H9 (cell line): Measurements from ENCODE around the gene CNGB1. TPM values are rescaled to one million over a fixed set of nuclear protein-coding genes. Genes with fewer than 3 reads are reported as not detected.

Experiments used
- DNase-seq: peaks from one replicate; pipeline ENCODE4 v3.0.0-alpha.2; 2017
- H2AFZ ChIP-seq: one replicate; pipeline ENCODE4 v1.6.1; 2013; ENCODE audit warnings: mild to moderate bottlenecking, low read length, control low read depth, moderate library complexity
- H2AK5ac ChIP-seq: 2 replicates; pipeline ENCODE4 v1.6.1; 2013; ENCODE audit warnings: low read length, control low read depth, mixed read lengths; ENCODE audit not compliant: insufficient read length
- H2BK120ac ChIP-seq: one replicate; pipeline ENCODE4 v1.6.1; 2013; ENCODE audit warnings: low read depth, mild to moderate bottlenecking, low read length, control low read depth, inconsistent platforms; ENCODE audit not compliant: poor library complexity, severe bottlenecking
- H2BK12ac ChIP-seq: 2 replicates; pipeline ENCODE4 v1.6.1; 2013; ENCODE audit warnings: low read length, control low read depth, mixed read lengths, low read depth; ENCODE audit not compliant: insufficient read length
- H2BK15ac ChIP-seq: 2 replicates; pipeline ENCODE4 v1.6.1; 2013; ENCODE audit warnings: low read depth, low read length, control low read depth
- H2BK20ac ChIP-seq: one replicate; pipeline ENCODE4 v1.6.1; 2013; ENCODE audit warnings: low read depth, mild to moderate bottlenecking, low read length, control low read depth, inconsistent platforms; ENCODE audit not compliant: poor library complexity, severe bottlenecking
- H2BK5ac ChIP-seq: 2 replicates; pipeline ENCODE4 v1.6.1; 2013; ENCODE audit warnings: low read length, control low read depth, mixed read lengths; ENCODE audit not compliant: insufficient read length
- H3K14ac ChIP-seq: 2 replicates; pipeline ENCODE4 v1.6.1; 2013; ENCODE audit warnings: low read length, control low read depth; ENCODE audit not compliant: insufficient read depth
- H3K18ac ChIP-seq: 2 replicates; pipeline ENCODE4 v1.6.1; 2013; ENCODE audit warnings: low read depth, mild to moderate bottlenecking, mixed read lengths, low read length, control low read depth; ENCODE audit not compliant: insufficient read length
- H3K23ac ChIP-seq: 2 replicates; pipeline ENCODE4 v1.6.1; 2013; ENCODE audit warnings: low read length, control low read depth, mixed read lengths, low read depth; ENCODE audit not compliant: insufficient read length
- H3K23me2 ChIP-seq: 2 replicates; pipeline ENCODE4 v1.6.1; 2013; ENCODE audit warnings: low read depth, mild to moderate bottlenecking, mixed read lengths, low read length, control low read depth; ENCODE audit not compliant: insufficient read length, poor library complexity, severe bottlenecking
- H3K27ac ChIP-seq: 2 replicates; pipeline ENCODE4 v1.5.1; 2013; ENCODE audit warnings: low read length, control low read depth, mixed read lengths, low read depth; ENCODE audit not compliant: insufficient read length
- H3K27me3 ChIP-seq: 2 replicates; pipeline ENCODE4 v1.6.1; 2013; ENCODE audit warnings: low read length, control low read depth, inconsistent platforms; ENCODE audit not compliant: insufficient read depth
- H3K4ac ChIP-seq: 2 replicates; pipeline ENCODE4 v1.6.1; 2013; ENCODE audit warnings: low read depth, mild to moderate bottlenecking, control low read depth, inconsistent platforms, low read length, moderate library complexity
- H3K4me1 ChIP-seq: 2 replicates; pipeline ENCODE4 v1.6.1; 2013; ENCODE audit warnings: low read length, control low read depth, inconsistent platforms; ENCODE audit not compliant: insufficient read depth
- H3K4me2 ChIP-seq: 2 replicates; pipeline ENCODE4 v1.6.1; 2013; ENCODE audit warnings: low read length, control low read depth, mixed read lengths; ENCODE audit not compliant: insufficient read length, insufficient read depth
- H3K56ac ChIP-seq: 2 replicates; pipeline ENCODE4 v1.6.1; 2013; ENCODE audit warnings: low read depth, mild to moderate bottlenecking, mixed read lengths, low read length, control low read depth; ENCODE audit not compliant: insufficient read length
- H3K79me1 ChIP-seq: 2 replicates; pipeline ENCODE4 v1.6.1; 2013; ENCODE audit warnings: low read depth, mild to moderate bottlenecking, moderate library complexity, low read length, control low read depth, inconsistent platforms; ENCODE audit not compliant: insufficient read depth, poor library complexity, severe bottlenecking
- H3K79me2 ChIP-seq: 2 replicates; pipeline ENCODE4 v1.6.1; 2013; ENCODE audit warnings: low read length, control low read depth, inconsistent platforms; ENCODE audit not compliant: insufficient read depth
- H3K9ac ChIP-seq: 2 replicates; pipeline ENCODE4 v1.6.1; 2013; ENCODE audit warnings: low read length, control low read depth, mixed read lengths; ENCODE audit not compliant: insufficient read length; ENCODE audit errors: extremely low read depth
- H3K9me3 ChIP-seq: one replicate; pipeline ENCODE4 v1.6.1; 2013; ENCODE audit warnings: low read depth, low read length, inconsistent platforms; ENCODE audit not compliant: control insufficient read depth
- H3T11ph ChIP-seq: one replicate; pipeline ENCODE4 v1.6.1; 2013; ENCODE audit warnings: mild to moderate bottlenecking, low read length, control low read depth, inconsistent platforms
- H4K20me1 ChIP-seq: one replicate; pipeline ENCODE4 v1.6.1; 2013; ENCODE audit not compliant: control insufficient read depth, insufficient read length, insufficient read depth
- H4K5ac ChIP-seq: 2 replicates; pipeline ENCODE4 v1.6.1; 2013; ENCODE audit warnings: low read depth, mild to moderate bottlenecking, mixed read lengths, low read length, control low read depth; ENCODE audit not compliant: insufficient read length
- H4K8ac ChIP-seq: replicated peaks from 2 replicates; pipeline ENCODE4 v1.6.1; 2013; ENCODE audit warnings: low read length, control low read depth, mixed read lengths, low read depth; ENCODE audit not compliant: insufficient read length
- H4K91ac ChIP-seq: 2 replicates; pipeline ENCODE4 v1.6.1; 2013; ENCODE audit warnings: low read depth, mild to moderate bottlenecking, moderate library complexity, mixed read lengths, low read length, control low read depth; ENCODE audit not compliant: insufficient read length
- H3K27ac Mint-ChIP-seq, 3 experiments: 2 replicates in 2 of 3; 3 replicates in 1 of 3; pipeline ENCODE4 v1.8.0; 2020 to 2021; ENCODE audit warnings: mixed read lengths in 3 of 3, mild to moderate bottlenecking in 1 of 3, moderate library complexity in 1 of 3
- H3K27me3 Mint-ChIP-seq: 2 replicates; pipeline ENCODE4 v1.8.0; 2021; ENCODE audit warnings: low read depth, mild to moderate bottlenecking, moderate library complexity, mixed read lengths
- H3K36me3 Mint-ChIP-seq, 3 experiments: 2 replicates in 2 of 3; 3 replicates in 1 of 3; pipeline ENCODE4 v1.8.0; 2020 to 2021; ENCODE audit warnings: low read depth in 3 of 3, mixed read lengths in 3 of 3; ENCODE audit not compliant: insufficient read depth in 1 of 3
- H3K4me1 Mint-ChIP-seq, 2 experiments: 2 replicates each; pipeline ENCODE4 v1.8.0; 2020; ENCODE audit warnings: mixed read lengths in 2 of 2
- H3K4me3 Mint-ChIP-seq, 2 experiments: 2 replicates in 1 of 2; 3 replicates in 1 of 2; pipeline ENCODE4 v1.8.0; 2020 to 2021; ENCODE audit warnings: mild to moderate bottlenecking in 2 of 2, mixed read lengths in 2 of 2, moderate library complexity in 1 of 2
- H3K9me3 Mint-ChIP-seq, 2 experiments: 2 replicates in 1 of 2; 3 replicates in 1 of 2; pipeline ENCODE4 v1.8.0; 2020; ENCODE audit warnings: mild to moderate bottlenecking in 2 of 2, mixed read lengths in 2 of 2, moderate library complexity in 1 of 2
- CTCF ChIP-seq: fragments of 200-600 bp; sonication (generic); conservative IDR thresholded peaks from 3 replicates; pipeline ENCODE4 v1.8.0; 2021; ENCODE audit warnings: antibody characterized with exemption, mild to moderate bottlenecking
- WGBS: extraction: QIAGEN DNeasy Blood & Tissue Kit; methylation state at CpG from one replicate; pipeline ENCODE4 v1.1.7; 2013; ENCODE audit warnings: missing lambda C conversion rate, low lambda C conversion rate, mixed read lengths; ENCODE audit not compliant: insufficient read length; ENCODE audit errors: extremely low coverage; 5-methylcytosine and 5-hydroxymethylcytosine counted together
- total RNA-seq: library from RNA; stranded (reverse); gene quantifications from 2 replicates; pipeline ENCODE4 v1.2.1, GENCODE V29; 2021

The CNGB1 gene
- total RNA-seq, 1 experiment from 2014 or later = not detected

GRCh38 chr16:57840833-57841232 is 130.1 kb downstream of the CNGB1 start:
- Mint-ChIP-seq H3K9me3 (no peaks in the 10 kb centered on the region), H3K4me1 (peaks cover 41 to 43% of the 10 kb centered on the region in 2 experiments), H3K4me3 (no peak overlapping the region), H3K27ac (no peak overlapping the region), H3K36me3 (no peaks in the 10 kb centered on the region), H3K27me3 (peaks cover 12% of the 10 kb centered on the region)
- no peak overlapping the region for H3K18ac ChIP-seq
- H2BK5ac ChIP-seq = no peak overlapping the region
- no peak overlapping the region for H4K8ac ChIP-seq
- H3K27me3 ChIP-seq = no peaks in the 10 kb centered on the region; the same call in 1 of the 2 replicates
- no CpG with 5 or more reads among the region's 8 CpGs for WGBS
- H4K5ac ChIP-seq = no peak overlapping the region
- H2BK120ac ChIP-seq = no peak overlapping the region
- no peak overlapping the region for H3K27ac ChIP-seq
- no peak overlapping the region for H3K9ac ChIP-seq
- no peak overlapping the region for H3K56ac ChIP-seq
- no peak overlapping the region for H3T11ph ChIP-seq
- no peak overlapping the region for H3K4me2 ChIP-seq
- H2BK20ac ChIP-seq = no peak overlapping the region
- H2AK5ac ChIP-seq = no peak overlapping the region
- no peak overlapping the region for H2AFZ ChIP-seq
- H3K14ac ChIP-seq = no peak overlapping the region
- no peak overlapping the region for H2BK15ac ChIP-seq
- H3K9me3 ChIP-seq = no peaks in the 10 kb centered on the region
- TF ChIP-seq CTCF = no peak
- no peaks in the 10 kb centered on the region for H3K79me2 ChIP-seq
- H3K4ac ChIP-seq = no peak overlapping the region
- no peaks in the 10 kb centered on the region for H4K20me1 ChIP-seq
- H3K23ac ChIP-seq = no peak overlapping the region
- no peaks in the 10 kb centered on the region for H3K79me1 ChIP-seq
- H3K23me2 ChIP-seq = no peaks in the 10 kb centered on the region
- H4K91ac ChIP-seq = no peak overlapping the region
- no peak overlapping the region for H2BK12ac ChIP-seq
- DNase-seq = no peak
- H3K4me1 ChIP-seq = peaks cover 2% of the 10 kb centered on the region; the same call in 1 of the 2 replicates
